ENCODE data around the gene MPP3. TPM values are rescaled to one million over a fixed set of nuclear protein-coding genes. Genes with fewer than 3 reads are reported as not detected.
A peak's percentile ranks its signal among the peaks of the same experiment; 100 is the strongest.

The MPP3 gene
- total RNA-seq, 1 donor from 2014 or later: 35.2 TPM

GRCh38 chr17:43814026-43814425, 18.9 kb downstream of the MPP3 start:
- no peak for TF ChIP-seq CTCF (IDR thresholded peaks at IDR 0.05; ENCODE audit: borderline replicate concordance)
- no peak for DNase-seq
- intact Hi-C loops (cut with micrococcal nuclease): no loop called here
- no peaks in the 10 kb centered on the region for H3K9me3 ChIP-seq (replicated peaks)
- H3K27me3 ChIP-seq (ENCODE audit: low read depth): no peaks in the 10 kb centered on the region
- peaks cover 21% of the 10 kb centered on the region for H3K4me1 ChIP-seq
- H3K4me3 ChIP-seq: no peak overlapping the region
- H3K27ac ChIP-seq (replicated peaks): peak overlapping the region; percentile 0
- H3K36me3 ChIP-seq: peaks cover 90% of the 10 kb centered on the region

- peaks cover 15% of the 10 kb centered on the region for H3K4me1 ChIP-seq
- TF ChIP-seq CTCF (IDR thresholded peaks at IDR 0.05; ENCODE audit: borderline replicate concordance): no peak
- peaks cover 90% of the 10 kb centered on the region for H3K36me3 ChIP-seq
- no peak overlapping the region for H3K4me3 ChIP-seq
- peak overlapping the region; percentile 3 for H3K27ac ChIP-seq (replicated peaks)
- no peaks in the 10 kb centered on the region for H3K9me3 ChIP-seq (replicated peaks)
- H3K27me3 ChIP-seq (ENCODE audit: low read depth): no peaks in the 10 kb centered on the region
- intact Hi-C loops (cut with micrococcal nuclease): no loop called here
- no peak for DNase-seq
Measured at GRCh38 chr17:43813386-43813785, 19.6 kb downstream of the MPP3 start.

- Histone ChIP-seq H3K36me3 (peaks cover 96% of the 10 kb centered on the region), H3K27me3 (ENCODE audit: low read depth) (no peaks in the 10 kb centered on the region), H3K4me3 (no peak overlapping the region), H3K4me1 (peaks cover 7% of the 10 kb centered on the region), H3K9me3 (replicated peaks) (no peaks in the 10 kb centered on the region), H3K27ac (replicated peaks) (peak overlapping the region; percentile 3)
- TF ChIP-seq CTCF (IDR thresholded peaks at IDR 0.05; ENCODE audit: borderline replicate concordance): no peak
- DNase-seq: no peak
- intact Hi-C loops (cut with micrococcal nuclease): no loop called here
Measured at GRCh38 chr17:43812396-43813265, 20.3 kb downstream of the MPP3 start.

- peaks cover 94% of the 10 kb centered on the region for H3K36me3 ChIP-seq
Measured at GRCh38 chr17:43810823-43811222, 22.1 kb downstream of the MPP3 start.

GRCh38 chr17:43810226-43810715, 22.7 kb downstream of the MPP3 start:
- Histone ChIP-seq H3K27ac (replicated peaks) (no peak overlapping the region), H3K4me3 (no peak overlapping the region), H3K36me3 (peaks cover 94% of the 10 kb centered on the region), H3K9me3 (replicated peaks) (no peaks in the 10 kb centered on the region), H3K4me1 (no peaks in the 10 kb centered on the region), H3K27me3 (ENCODE audit: low read depth) (no peaks in the 10 kb centered on the region)
- intact Hi-C loops (cut with micrococcal nuclease): no loop called here
- TF ChIP-seq CTCF (IDR thresholded peaks at IDR 0.05; ENCODE audit: borderline replicate concordance): no peak
- no peak for DNase-seq

More at GRCh38 chr17:43810823-43811222, 22.1 kb downstream of the MPP3 start:
- H3K27ac ChIP-seq (replicated peaks): no peak overlapping the region
- no peak for TF ChIP-seq CTCF (IDR thresholded peaks at IDR 0.05; ENCODE audit: borderline replicate concordance)
- intact Hi-C loops (cut with micrococcal nuclease): no loop called here
- no peak overlapping the region for H3K4me3 ChIP-seq
- H3K9me3 ChIP-seq (replicated peaks): no peaks in the 10 kb centered on the region
- DNase-seq: no peak
- H3K27me3 ChIP-seq (ENCODE audit: low read depth): no peaks in the 10 kb centered on the region
- H3K4me1 ChIP-seq: no peaks in the 10 kb centered on the region

Measured in left ventricle myocardium inferior (tissue), 1 donor.